ENCODE results near the gene DHX35. TPM values are rescaled to one million over a fixed set of nuclear protein-coding genes. Genes with fewer than 3 reads are reported as not detected.

Gene DHX35
- total RNA-seq, 1 experiment from 2014 or later, result 11.2 TPM

DNA sequence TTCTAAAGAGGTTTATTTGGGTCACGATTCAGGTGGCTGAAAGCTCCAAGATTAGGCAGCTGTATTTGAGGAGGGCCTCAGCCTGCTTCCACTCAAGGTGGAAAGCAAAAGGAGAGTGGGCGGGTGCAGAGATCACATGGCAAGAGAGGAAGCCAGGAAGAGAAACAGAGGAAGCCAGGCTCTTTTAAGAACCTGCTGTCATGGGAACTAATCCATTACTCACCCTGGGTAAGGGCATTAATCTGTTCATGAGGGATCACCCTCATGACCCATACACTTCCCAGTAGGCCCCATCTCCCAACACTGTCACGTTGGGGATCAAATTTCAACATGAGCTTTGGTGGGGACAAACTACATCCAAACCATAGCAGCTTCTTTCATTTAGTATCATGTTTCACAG lies 53.9 kb downstream of the DHX35 start:
- TF ChIP-seq, protein P1, sequence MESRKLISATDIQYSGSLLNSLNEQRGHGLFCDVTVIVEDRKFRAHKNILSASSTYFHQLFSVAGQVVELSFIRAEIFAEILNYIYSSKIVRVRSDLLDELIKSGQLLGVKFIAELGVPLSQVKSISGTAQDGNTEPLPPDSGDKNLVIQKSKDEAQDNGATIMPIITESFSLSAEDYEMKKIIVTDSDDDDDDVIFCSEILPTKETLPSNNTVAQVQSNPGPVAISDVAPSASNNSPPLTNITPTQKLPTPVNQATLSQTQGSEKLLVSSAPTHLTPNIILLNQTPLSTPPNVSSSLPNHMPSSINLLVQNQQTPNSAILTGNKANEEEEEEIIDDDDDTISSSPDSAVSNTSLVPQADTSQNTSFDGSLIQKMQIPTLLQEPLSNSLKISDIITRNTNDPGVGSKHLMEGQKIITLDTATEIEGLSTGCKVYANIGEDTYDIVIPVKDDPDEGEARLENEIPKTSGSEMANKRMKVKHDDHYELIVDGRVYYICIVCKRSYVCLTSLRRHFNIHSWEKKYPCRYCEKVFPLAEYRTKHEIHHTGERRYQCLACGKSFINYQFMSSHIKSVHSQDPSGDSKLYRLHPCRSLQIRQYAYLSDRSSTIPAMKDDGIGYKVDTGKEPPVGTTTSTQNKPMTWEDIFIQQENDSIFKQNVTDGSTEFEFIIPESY (IDR thresholded peaks at IDR 0.05; ENCODE audit: extremely low read depth, insufficient replicate concordance, low read length), result no peak
- TF ChIP-seq ZFX (IDR thresholded peaks at IDR 0.05) (no peak), FOSL1 (IDR thresholded peaks at IDR 0.05; ENCODE audit: low read depth) (no peak), ZNF274 (IDR thresholded peaks at IDR 0.05; ENCODE audit: low read depth, low read length) (no peak), CBX3 (IDR thresholded peaks at IDR 0.05; ENCODE audit: low read depth) (no peak), POLR2A (IDR thresholded peaks at IDR 0.05; ENCODE audit: borderline replicate concordance, extremely low read depth, insufficient read depth, insufficient read length) (no peak), SP1 (IDR thresholded peaks at IDR 0.05; ENCODE audit: low read depth) (no peak), JUND (IDR thresholded peaks at IDR 0.05) (no peak), RAD21 (IDR thresholded peaks at IDR 0.05; ENCODE audit: low read depth) (no peak), EZH2phosphoT487 (IDR thresholded peaks at IDR 0.05; ENCODE audit: borderline replicate concordance) (no peak)
- TF ChIP-seq, protein P2, sequence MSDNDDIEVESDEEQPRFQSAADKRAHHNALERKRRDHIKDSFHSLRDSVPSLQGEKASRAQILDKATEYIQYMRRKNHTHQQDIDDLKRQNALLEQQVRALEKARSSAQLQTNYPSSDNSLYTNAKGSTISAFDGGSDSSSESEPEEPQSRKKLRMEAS (IDR thresholded peaks at IDR 0.05), result no peak
- H2AFZ ChIP-seq (ENCODE audit: low read depth, low read length, poor library complexity, severe bottlenecking), result no peak overlapping the region
- H3K9ac ChIP-seq (ENCODE audit: low read length), result no peak overlapping the region
- DNase-seq (ENCODE audit: low read depth, low spot score) (no peak), ATAC-seq (no peak)
- H3K36me3 ChIP-seq (ENCODE audit: control insufficient read depth in 1 of 2, insufficient read depth in 2 of 2, low read length in 2 of 2), result peaks cover 5 to 22% of the 10 kb centered on the region in 2 experiments; a peak in 2 of 4 replicates
- no peaks in the 10 kb centered on the region for H3K27me3 ChIP-seq (ENCODE audit: insufficient read depth, low read length)
- H3K79me2 ChIP-seq (ENCODE audit: insufficient read depth, low read length), result no peaks in the 10 kb centered on the region
- no TSS peak for BruUV-seq (replicated peaks)
- ChIA-PET POLR2A (no interaction called here), CTCF (no interaction called here), RAD21 (ENCODE audit: low non-redundant PET in 1 of 2, low total read pairs in 2 of 2, uncharacterized antibody in 2 of 2, unreplicated experiment in 2 of 2) (no interaction called here)
- no peaks in the 10 kb centered on the region for H4K20me1 ChIP-seq (ENCODE audit: insufficient read depth)
- no peak overlapping the region for H3K4me2 ChIP-seq (ENCODE audit: low read length)
- H3K27ac ChIP-seq (ENCODE audit: low read depth, low read length), result no peak overlapping the region
- no peaks in the 10 kb centered on the region for H3K9me3 ChIP-seq (ENCODE audit: control insufficient read depth in 1 of 2, insufficient read depth in 1 of 2, low read depth in 1 of 2, low read length in 2 of 2)
- no peaks in the 10 kb centered on the region for H3K9me2 ChIP-seq (ENCODE audit: insufficient read depth)
- no peak overlapping the region for H3K4me3 ChIP-seq (replicated peaks in 1 of 2; ENCODE audit: low read depth in 1 of 2, low read length in 2 of 2)
- intact Hi-C loops (cut with micrococcal nuclease), result no loop called here
- peaks cover 0 to 9% of the 10 kb centered on the region in 2 experiments; a peak in 1 of 4 replicates for H3K4me1 ChIP-seq (ENCODE audit: control insufficient read depth in 1 of 2, insufficient read depth in 2 of 2, low read length in 2 of 2)

Data from HCT116 (cell line).